HG03575 (cell line): Measurements from ENCODE around the gene ELMO1.
A peak's percentile ranks its signal among the peaks of the same experiment; 100 is the strongest.

Experiments
- ATAC-seq: cut with Tn5 transposase; IDR thresholded peaks from one replicate; pipeline ENCODE4 v1.9.1; 2021; ENCODE audit not compliant: unreplicated experiment, insufficient number of reproducible peaks, low FRiP score; ENCODE audit errors: extremely low read depth

ELMO1 gene

GRCh38 chr7:37338966-37339365, 109.7 kb downstream of the ELMO1 start:
- no peak for ATAC-seq

DNA sequence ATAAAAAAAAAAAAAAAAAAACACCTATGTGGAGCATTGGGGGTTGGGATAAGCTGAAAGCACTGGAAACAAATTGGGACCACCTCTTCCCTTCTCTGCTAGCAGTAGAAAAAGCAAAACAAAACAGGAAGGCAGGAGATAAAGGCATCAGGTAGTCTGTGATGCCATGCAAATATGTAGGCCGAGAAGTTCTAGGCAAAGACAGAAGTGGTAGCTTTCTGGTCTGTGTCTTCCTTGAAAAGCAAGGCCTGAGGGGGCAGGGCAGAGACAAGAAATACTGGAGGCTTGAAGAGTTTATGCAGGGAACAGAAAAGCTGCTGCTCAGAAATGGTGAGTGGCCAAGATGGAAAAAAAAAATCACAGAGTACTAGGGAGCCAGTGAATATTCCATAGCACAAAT, 111.1 kb downstream of the ELMO1 start:
- no peak for ATAC-seq

- ATAC-seq = peak; percentile 92
Measured at GRCh38 chr7:37336259-37336658, 112.4 kb downstream of the ELMO1 start.

DNA sequence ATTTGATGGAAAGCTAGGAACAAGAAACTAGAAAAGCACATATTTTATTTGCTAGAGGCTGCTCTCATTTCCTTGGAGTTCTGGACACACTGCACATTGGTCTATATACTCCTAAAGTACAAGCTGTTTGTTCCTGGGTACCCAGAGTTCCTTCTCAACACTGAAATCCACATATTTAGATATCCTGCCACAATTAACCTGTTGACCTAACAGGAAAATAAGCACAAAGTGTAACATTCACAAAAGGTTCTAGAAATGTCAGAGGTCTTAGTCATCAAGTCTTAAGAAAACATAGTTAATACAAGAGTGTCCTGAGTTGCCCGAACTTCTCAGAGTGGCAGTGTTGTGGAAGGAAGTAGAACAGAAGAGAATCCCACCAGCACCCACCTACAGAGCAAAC, 115.6 kb downstream of the ELMO1 start:
- no peak for ATAC-seq

GRCh38 chr7:37332243-37333016, 116.2 kb downstream of the ELMO1 start:
- ATAC-seq = no peak

GRCh38 chr7:37330775-37331174, 117.9 kb downstream of the ELMO1 start:
- ATAC-seq = no peak

GRCh38 chr7:37329940-37330339, 118.7 kb downstream of the ELMO1 start:
- no peak for ATAC-seq

GRCh38 chr7:37327288-37327687, 121.4 kb downstream of the ELMO1 start:
- ATAC-seq = no peak

DNA sequence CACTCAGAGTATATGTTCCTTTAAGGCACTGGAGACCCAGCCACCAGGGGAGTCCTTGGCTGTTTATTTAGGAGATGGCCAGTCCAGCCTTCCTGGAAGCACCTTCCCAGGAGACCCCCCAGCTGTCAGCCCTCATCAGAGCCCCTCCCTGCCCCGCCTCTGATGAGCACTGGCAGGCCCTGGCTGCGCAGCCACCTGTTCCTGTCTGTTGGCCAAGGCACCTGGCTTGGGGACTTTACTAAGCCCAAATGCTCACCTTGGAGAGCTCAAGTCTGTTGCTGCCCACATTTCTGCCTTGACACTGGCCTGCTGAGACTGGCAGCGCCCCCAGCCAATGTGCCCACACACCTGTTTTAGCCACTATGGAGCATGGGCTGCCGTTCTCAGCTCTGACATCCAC, 124.7 kb downstream of the ELMO1 start:
- no peak for ATAC-seq

DNA sequence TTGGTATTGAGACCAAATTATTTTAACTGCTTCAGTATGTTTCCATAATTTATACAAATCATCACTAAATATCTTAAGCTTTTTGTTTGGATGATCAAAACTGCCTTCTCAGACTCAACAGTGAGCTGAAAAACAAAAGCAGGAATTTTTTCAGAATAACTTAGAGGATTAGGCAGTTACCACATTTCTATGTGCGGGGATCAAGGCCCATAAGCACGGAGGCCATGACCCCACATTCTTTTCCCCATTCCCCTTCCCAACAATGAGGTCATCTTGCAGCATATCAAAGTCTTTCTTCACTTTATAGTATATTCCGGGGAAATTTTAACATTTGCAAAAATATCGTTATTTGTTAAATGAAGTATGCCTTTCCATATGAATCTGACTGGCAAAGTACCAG, 125.8 kb downstream of the ELMO1 start:
- no peak for ATAC-seq

DNA sequence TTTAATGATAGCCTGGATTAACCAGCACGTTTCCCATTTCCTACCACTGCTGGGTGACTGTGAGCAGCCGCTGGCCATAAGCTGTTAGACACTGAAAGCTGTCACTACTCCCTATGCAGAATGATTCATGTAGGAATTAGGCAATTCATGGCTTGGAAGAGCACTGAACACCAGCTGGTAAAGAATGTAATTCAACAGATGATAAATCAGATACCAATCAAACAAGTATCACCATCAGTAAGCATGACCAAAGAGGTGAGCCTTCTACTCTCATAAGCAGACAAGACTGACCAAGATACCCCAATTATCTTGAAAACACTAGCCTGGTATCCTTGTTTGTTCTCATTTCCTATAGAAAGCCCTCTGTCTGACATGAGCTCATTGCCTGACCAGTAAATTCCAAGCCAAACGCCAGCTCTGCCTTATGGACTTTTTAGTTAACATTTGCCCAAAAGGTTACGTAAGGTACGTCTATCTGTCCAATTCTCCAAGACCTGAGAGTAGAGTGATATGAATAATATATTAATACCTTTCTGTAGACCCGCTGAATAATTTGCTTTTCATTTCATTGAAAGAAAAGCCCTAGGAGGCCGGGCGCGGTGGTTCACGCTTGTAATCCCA, 127.7 kb downstream of the ELMO1 start:
- no peak for ATAC-seq

- ATAC-seq = no peak
Measured at GRCh38 chr7:37320140-37320847, 128.4 kb downstream of the ELMO1 start.

DNA sequence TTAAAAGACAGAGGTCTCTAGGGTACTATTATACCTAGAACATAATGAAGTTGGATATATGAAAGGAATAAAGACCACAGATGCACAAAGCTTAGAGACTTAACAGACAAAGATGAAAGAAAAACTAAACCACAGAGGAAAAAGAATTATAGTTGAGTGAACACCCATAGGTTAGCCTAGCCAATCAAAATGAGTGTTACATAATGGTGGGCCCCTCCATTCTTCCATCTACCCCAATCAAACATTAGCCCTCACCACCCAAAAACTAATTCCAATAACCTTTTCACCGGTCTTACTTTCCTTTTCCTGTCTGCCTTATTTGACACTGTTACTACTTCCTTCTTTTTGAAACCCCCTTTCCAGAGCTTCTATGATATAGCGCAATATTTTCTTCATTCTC, 130.1 kb downstream of the ELMO1 start:
- no peak for ATAC-seq

GRCh38 chr7:37315772-37316715, 132.6 kb downstream of the ELMO1 start:
- no peak for ATAC-seq

DNA sequence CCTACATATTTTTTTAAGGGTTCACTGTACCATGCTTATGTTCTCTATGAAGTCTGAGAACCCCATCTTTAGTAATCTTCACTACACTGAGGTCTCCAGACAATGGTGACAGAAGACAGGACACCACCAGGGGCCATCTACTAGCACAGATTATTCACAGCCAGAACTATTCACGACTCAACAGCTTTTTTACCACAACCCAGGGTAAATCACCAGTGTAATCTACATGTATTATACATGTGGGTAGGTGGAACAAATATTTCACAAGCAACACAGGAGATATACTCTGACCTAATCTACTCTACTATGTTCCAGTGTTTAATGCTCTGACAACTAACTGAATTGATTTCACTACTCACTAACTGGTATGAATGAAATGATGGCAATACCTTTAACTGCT, 136.1 kb downstream of the ELMO1 start:
- ATAC-seq = no peak

- no peak for ATAC-seq
Measured at GRCh38 chr7:37311355-37311754, 137.3 kb downstream of the ELMO1 start.

DNA sequence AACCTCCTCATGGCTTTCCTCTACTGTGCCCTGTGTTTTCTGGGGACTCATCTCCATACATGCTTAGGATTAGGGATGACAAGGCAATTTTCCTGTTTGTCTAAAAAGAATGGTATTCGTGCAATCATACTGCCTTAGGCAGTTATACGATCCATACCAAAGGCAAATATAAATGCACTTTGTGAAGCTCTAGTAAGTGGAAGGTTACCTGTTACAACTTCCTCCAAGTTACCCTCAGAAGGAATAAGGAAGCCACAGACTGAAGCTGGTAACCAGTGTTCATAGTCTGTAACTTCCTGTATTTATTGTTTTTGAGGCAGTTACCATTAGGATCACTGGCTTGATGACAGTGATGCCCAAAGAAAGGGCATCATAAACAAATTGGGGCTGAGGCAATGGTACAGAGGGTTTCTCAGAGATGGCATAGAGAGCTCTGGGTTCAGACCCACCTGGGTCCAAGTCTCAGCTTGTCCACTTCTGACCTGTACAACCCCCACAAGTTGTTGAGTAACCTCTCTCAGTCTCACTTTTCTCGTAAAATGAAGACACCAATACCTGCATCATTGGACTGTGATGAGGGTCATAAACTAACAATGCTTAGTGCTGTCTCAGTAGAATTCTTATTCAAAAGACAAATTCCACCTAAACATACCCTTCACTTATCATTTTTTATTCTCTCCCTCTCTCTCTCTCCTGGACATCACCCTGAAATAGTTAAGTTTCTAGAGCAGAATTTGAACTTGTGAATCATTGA, 138.2 kb downstream of the ELMO1 start:
- ATAC-seq = no peak

- ATAC-seq = no peak
Measured at GRCh38 chr7:37309493-37309892, 139.2 kb downstream of the ELMO1 start.
